Liver (tissue), 9 donors: ENCODE results near the gene XPNPEP1. TPM values are rescaled to one million over a fixed set of nuclear protein-coding genes. Genes with fewer than 3 reads are reported as not detected.

ENCODE experiments used
- DNase-seq: peaks from one replicate; pipeline ENCODE4 v3.0.0-alpha.2; 2017; ENCODE audit warnings: low spot score
- H3K27ac ChIP-seq, 2 donors: one replicate each; pipeline ENCODE4 v1.7.0; 2013; ENCODE audit warnings: inconsistent platforms in 2 of 2, low read length in 2 of 2, control low read depth in 1 of 2, low read depth in 1 of 2, mild to moderate bottlenecking in 1 of 2
- H3K27me3 ChIP-seq, 4 donors: one replicate each; pipeline versions ENCODE4 v1.6.1 to v1.7.0; 2013; ENCODE audit warnings: low read length in 3 of 4, inconsistent platforms in 1 of 4, mild to moderate bottlenecking in 1 of 4, moderate library complexity in 1 of 4; ENCODE audit not compliant: control insufficient read depth in 4 of 4, insufficient read depth in 4 of 4
- H3K36me3 ChIP-seq, 4 donors: one replicate each; pipeline versions ENCODE4 v1.6.1 to v1.7.0; 2013; ENCODE audit warnings: low read length in 3 of 4, mild to moderate bottlenecking in 3 of 4, low read depth in 1 of 4, moderate library complexity in 1 of 4; ENCODE audit not compliant: control insufficient read depth in 4 of 4, insufficient read depth in 3 of 4
- H3K4me1 ChIP-seq, 4 donors: one replicate each; pipeline versions ENCODE4 v1.6.1 to v1.7.0; 2013; ENCODE audit warnings: low read length in 3 of 4, mild to moderate bottlenecking in 3 of 4, moderate library complexity in 1 of 4; ENCODE audit not compliant: control insufficient read depth in 4 of 4, insufficient read depth in 4 of 4
- H3K4me3 ChIP-seq, 3 donors: one replicate each; pipeline versions ENCODE4 v1.6.1 to v1.7.0; 2013; ENCODE audit warnings: low read length in 3 of 3, control low read depth in 1 of 3, low read depth in 1 of 3, mild to moderate bottlenecking in 1 of 3
- H3K9ac ChIP-seq, 2 donors: one replicate each; pipeline ENCODE4 v1.7.0; 2013; ENCODE audit warnings: low read length in 2 of 2, mild to moderate bottlenecking in 2 of 2, moderate library complexity in 2 of 2, control low read depth in 1 of 2, low read depth in 1 of 2
- H3K9me3 ChIP-seq, 4 donors: one replicate each; pipeline versions ENCODE4 v1.6.1 to v1.7.0; 2013; ENCODE audit warnings: low read length in 3 of 4; ENCODE audit not compliant: control insufficient read depth in 4 of 4
- EGR1 ChIP-seq, 2 donors: IDR thresholded peaks; 2 replicates each; pipeline ENCODE4 v1.6.1; 2016 to 2018; ENCODE audit warnings: antibody characterized with exemption in 2 of 2, low read depth in 2 of 2
- FOXA1 ChIP-seq: IDR thresholded peaks from 2 replicates; pipeline ENCODE4 v1.6.1; 2016; ENCODE audit warnings: antibody characterized with exemption
- FOXA2 ChIP-seq: IDR thresholded peaks from 2 replicates; pipeline ENCODE4 v1.6.1; 2016; ENCODE audit warnings: antibody characterized with exemption
- GABPA ChIP-seq, 2 donors: IDR thresholded peaks in 1 of 2; conservative IDR thresholded peaks in 1 of 2; 2 replicates each; pipeline ENCODE4 v1.6.1; 2016; ENCODE audit warnings: antibody characterized with exemption in 2 of 2, mild to moderate bottlenecking in 1 of 2, moderate library complexity in 1 of 2
- HNF4A ChIP-seq, 2 donors: conservative IDR thresholded peaks; 2 replicates each; pipeline ENCODE4 v1.6.1; 2016; ENCODE audit warnings: antibody characterized with exemption in 2 of 2, mild to moderate bottlenecking in 2 of 2
- HNF4G ChIP-seq: IDR thresholded peaks from 2 replicates; pipeline ENCODE4 v1.6.1; 2016; ENCODE audit warnings: antibody characterized with exemption
- JUND ChIP-seq, 2 donors: IDR thresholded peaks; 2 replicates each; pipeline ENCODE4 v1.6.1; 2016; ENCODE audit warnings: antibody characterized with exemption in 2 of 2
- MAX ChIP-seq: IDR thresholded peaks from 2 replicates; pipeline ENCODE4 v1.6.1; 2016; ENCODE audit warnings: antibody characterized with exemption
- NR2F2 ChIP-seq: IDR thresholded peaks from 2 replicates; pipeline ENCODE4 v1.6.1; 2016; ENCODE audit warnings: antibody characterized with exemption
- RAD21 ChIP-seq, 2 donors: IDR thresholded peaks; 2 replicates each; pipeline ENCODE4 v1.6.1; 2016; ENCODE audit warnings: antibody characterized with exemption in 2 of 2, mild to moderate bottlenecking in 2 of 2
- REST ChIP-seq: IDR thresholded peaks from 2 replicates; pipeline ENCODE4 v1.6.1; 2016; ENCODE audit warnings: antibody characterized with exemption, mild to moderate bottlenecking
- RXRA ChIP-seq, 2 donors: IDR thresholded peaks; 2 replicates each; pipeline ENCODE4 v1.6.1; 2017 to 2018; ENCODE audit warnings: antibody characterized with exemption in 2 of 2, mild to moderate bottlenecking in 1 of 2
- SP1 ChIP-seq: IDR thresholded peaks from 2 replicates; pipeline ENCODE4 v1.6.1; 2018; ENCODE audit warnings: antibody characterized with exemption, mild to moderate bottlenecking
- TAF1 ChIP-seq: conservative IDR thresholded peaks from 2 replicates; pipeline ENCODE4 v1.6.1; 2016; ENCODE audit warnings: antibody characterized with exemption, mild to moderate bottlenecking
- YY1 ChIP-seq: IDR thresholded peaks from 2 replicates; pipeline ENCODE4 v1.6.1; 2016; ENCODE audit warnings: antibody characterized with exemption, mild to moderate bottlenecking
- ZBTB33 ChIP-seq: IDR thresholded peaks from 2 replicates; pipeline ENCODE4 v1.6.1; 2016; ENCODE audit warnings: antibody characterized with exemption
- WGBS: extraction: QIAGEN DNeasy Blood & Tissue Kit; methylation state at CpG from one replicate; pipeline ENCODE4 v1.1.7; 2013; 5-methylcytosine and 5-hydroxymethylcytosine counted together
- polyA plus RNA-seq, 2 donors: library from polyadenylated mRNA; stranded (reverse) in 1 of 2; unstranded in 1 of 2; fragments of 200-250 nt in 1 of 2; fragments of >200 nt in 1 of 2; fragmentation: Nextera tagmentation in 1 of 2; extraction: Ambion mirVana in 1 of 2; gene quantifications; one replicate each; pipeline versions ENCODE4 v1.2.1 to v1.2.3, GENCODE V29; 2013 to 2015
- total RNA-seq, 2 donors: library from RNA; depleted of rRNA; stranded (reverse); fragments of >200 nt; gene quantifications; one replicate each; pipeline ENCODE4 v1.2.3, GENCODE V29; 2014
- TF ChIP-seq, protein P1 (sequence below): fragments of 150-350 bp; IDR thresholded peaks from 2 replicates; pipeline ENCODE4 v1.5.1; 2017; ENCODE audit warnings: improper control_type of control experiment, low read depth, low read length; ENCODE audit not compliant: missing input control
- donor health status: healthy.
- donor health status: healthy.
- donor health status: healthy.
- donor health status: healthy.
- donor health status: healthy.

The XPNPEP1 gene
- total and polyA plus RNA-seq, 4 donors = 9.1 to 38.1 (median 27.3) TPM

DNA sequence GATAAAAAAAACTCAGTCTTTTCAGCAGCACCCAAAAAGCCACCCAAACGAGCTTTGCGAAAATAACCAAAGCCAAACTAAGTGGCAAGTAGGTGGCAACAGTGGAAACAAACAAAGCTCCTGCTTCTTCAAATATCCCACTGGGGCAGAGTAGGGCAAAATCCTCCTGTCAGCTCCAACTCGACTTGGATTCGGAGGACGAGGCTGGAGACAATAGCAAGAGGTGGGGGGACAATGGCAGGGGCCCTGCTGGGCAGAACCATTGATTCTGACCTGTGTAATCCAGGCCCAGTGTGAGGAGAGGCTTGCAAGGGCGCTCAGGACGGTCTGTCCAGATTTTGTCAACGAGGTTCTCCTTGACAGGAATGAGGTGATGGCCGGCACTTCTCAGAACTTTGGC is 35.5 kb downstream of the XPNPEP1 start:
- TF ChIP-seq, protein P1, sequence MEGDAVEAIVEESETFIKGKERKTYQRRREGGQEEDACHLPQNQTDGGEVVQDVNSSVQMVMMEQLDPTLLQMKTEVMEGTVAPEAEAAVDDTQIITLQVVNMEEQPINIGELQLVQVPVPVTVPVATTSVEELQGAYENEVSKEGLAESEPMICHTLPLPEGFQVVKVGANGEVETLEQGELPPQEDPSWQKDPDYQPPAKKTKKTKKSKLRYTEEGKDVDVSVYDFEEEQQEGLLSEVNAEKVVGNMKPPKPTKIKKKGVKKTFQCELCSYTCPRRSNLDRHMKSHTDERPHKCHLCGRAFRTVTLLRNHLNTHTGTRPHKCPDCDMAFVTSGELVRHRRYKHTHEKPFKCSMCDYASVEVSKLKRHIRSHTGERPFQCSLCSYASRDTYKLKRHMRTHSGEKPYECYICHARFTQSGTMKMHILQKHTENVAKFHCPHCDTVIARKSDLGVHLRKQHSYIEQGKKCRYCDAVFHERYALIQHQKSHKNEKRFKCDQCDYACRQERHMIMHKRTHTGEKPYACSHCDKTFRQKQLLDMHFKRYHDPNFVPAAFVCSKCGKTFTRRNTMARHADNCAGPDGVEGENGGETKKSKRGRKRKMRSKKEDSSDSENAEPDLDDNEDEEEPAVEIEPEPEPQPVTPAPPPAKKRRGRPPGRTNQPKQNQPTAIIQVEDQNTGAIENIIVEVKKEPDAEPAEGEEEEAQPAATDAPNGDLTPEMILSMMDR = no peak
- TF ChIP-seq RXRA (IDR thresholded peaks at IDR 0.05) (no peak), JUND (IDR thresholded peaks at IDR 0.05) (no peak), REST (no peak), SP1 (no peak), MAX (no peak), GABPA (IDR thresholded peaks at IDR 0.05 in 1 of 2, conservative IDR thresholded peaks at IDR 0.05 in 1 of 2) (no peak), FOXA1 (no peak), NR2F2 (no peak), YY1 (no peak), ZBTB33 (no peak), HNF4A (conservative IDR thresholded peaks at IDR 0.05) (no peak), EGR1 (IDR thresholded peaks at IDR 0.05; ENCODE audit: low read depth in 2 of 2) (no peak)
- DNase-seq = no peak
- peaks cover 6 to 41% (median 13%) of the 10 kb centered on the region in 4 donors for H3K36me3 ChIP-seq
- no peaks in the 10 kb centered on the region for H3K4me1 ChIP-seq
- H3K27ac ChIP-seq = no peak overlapping the region
- no peak overlapping the region for H3K4me3 ChIP-seq
- no peaks in the 10 kb centered on the region for H3K27me3 ChIP-seq
- no peaks in the 10 kb centered on the region for H3K9me3 ChIP-seq
- WGBS = 92% methylated on average over 9 of the region's 9 CpGs
- H3K9ac ChIP-seq = no peak overlapping the region

GRCh38 chr10:109887243-109887642 is 36.1 kb downstream of the XPNPEP1 start:
- Histone ChIP-seq H3K27ac (no peak overlapping the region), H3K4me3 (no peak overlapping the region), H3K36me3 (peaks cover 6 to 43% (median 17%) of the 10 kb centered on the region in 4 donors), H3K9ac (no peak overlapping the region), H3K4me1 (no peaks in the 10 kb centered on the region), H3K9me3 (no peaks in the 10 kb centered on the region), H3K27me3 (no peaks in the 10 kb centered on the region)
- 88% methylated on average over 5 of the region's 5 CpGs for WGBS
- no peak for DNase-seq
- TF ChIP-seq JUND (IDR thresholded peaks at IDR 0.05) = no peak
- no peak for TF ChIP-seq FOXA2
- no peak for TF ChIP-seq GABPA (IDR thresholded peaks at IDR 0.05 in 1 of 2, conservative IDR thresholded peaks at IDR 0.05 in 1 of 2)
- TF ChIP-seq TAF1 = no peak
- TF ChIP-seq, protein P1 = no peak
- no peak for TF ChIP-seq RXRA (IDR thresholded peaks at IDR 0.05)
- TF ChIP-seq RAD21 (IDR thresholded peaks at IDR 0.05) = no peak
- no peak for TF ChIP-seq MAX
- no peak for TF ChIP-seq EGR1 (IDR thresholded peaks at IDR 0.05; ENCODE audit: low read depth in 2 of 2)
- no peak for TF ChIP-seq REST
- TF ChIP-seq HNF4A (conservative IDR thresholded peaks at IDR 0.05) = no peak
- TF ChIP-seq HNF4G = no peak
- TF ChIP-seq SP1 = no peak
- no peak for TF ChIP-seq FOXA1
- TF ChIP-seq NR2F2 = no peak
